GM12864 (cell line): ENCODE results near the gene KRT33B.
"Not testable (repeated sequence)": the region's sequence is repeated elsewhere in the genome, so short reads cannot be mapped to it uniquely, and the experiment has no call there.

ENCODE experiments used
- DNase-seq: peaks from one replicate; pipeline ENCODE4 v3.0.0-alpha.2; 2011; ENCODE audit warnings: low read depth
- H3K4me3 ChIP-seq: 2 replicates; pipeline ENCODE4 v1.5.1; 2011; ENCODE audit warnings: mild to moderate bottlenecking, low read depth, low read length, control low read depth
- TF ChIP-seq, protein P1 (sequence below): IDR thresholded peaks from 2 replicates; pipeline ENCODE4 v1.5.1; 2011; ENCODE audit warnings: low read depth, mild to moderate bottlenecking, moderate library complexity, low read length, control low read depth, inconsistent platforms; ENCODE audit errors: missing control alignments

The KRT33B gene

DNA sequence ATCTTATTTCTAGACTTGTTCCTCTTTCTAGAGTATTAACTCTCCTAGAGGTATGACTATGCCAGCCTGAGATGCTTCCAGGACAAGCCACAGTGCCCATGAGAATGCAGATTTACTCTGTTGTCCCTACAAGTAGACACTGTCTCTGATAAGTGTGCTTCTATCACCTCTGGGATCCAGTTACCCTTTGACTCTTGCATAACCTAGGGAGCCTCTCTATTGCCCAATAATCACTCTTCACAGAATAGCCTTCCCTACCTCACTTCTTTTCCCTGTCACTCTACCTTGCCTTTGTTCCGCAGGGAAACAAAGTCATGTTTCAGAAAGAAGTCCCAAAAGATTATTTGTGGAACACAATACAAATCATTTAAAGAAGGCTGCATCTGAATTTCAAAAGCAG lies 14.1 kb upstream of the KRT33B start:
- DNase-seq = no peak
- TF ChIP-seq, protein P1, sequence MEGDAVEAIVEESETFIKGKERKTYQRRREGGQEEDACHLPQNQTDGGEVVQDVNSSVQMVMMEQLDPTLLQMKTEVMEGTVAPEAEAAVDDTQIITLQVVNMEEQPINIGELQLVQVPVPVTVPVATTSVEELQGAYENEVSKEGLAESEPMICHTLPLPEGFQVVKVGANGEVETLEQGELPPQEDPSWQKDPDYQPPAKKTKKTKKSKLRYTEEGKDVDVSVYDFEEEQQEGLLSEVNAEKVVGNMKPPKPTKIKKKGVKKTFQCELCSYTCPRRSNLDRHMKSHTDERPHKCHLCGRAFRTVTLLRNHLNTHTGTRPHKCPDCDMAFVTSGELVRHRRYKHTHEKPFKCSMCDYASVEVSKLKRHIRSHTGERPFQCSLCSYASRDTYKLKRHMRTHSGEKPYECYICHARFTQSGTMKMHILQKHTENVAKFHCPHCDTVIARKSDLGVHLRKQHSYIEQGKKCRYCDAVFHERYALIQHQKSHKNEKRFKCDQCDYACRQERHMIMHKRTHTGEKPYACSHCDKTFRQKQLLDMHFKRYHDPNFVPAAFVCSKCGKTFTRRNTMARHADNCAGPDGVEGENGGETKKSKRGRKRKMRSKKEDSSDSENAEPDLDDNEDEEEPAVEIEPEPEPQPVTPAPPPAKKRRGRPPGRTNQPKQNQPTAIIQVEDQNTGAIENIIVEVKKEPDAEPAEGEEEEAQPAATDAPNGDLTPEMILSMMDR = no peak
- no peak overlapping the region for H3K4me3 ChIP-seq

DNA sequence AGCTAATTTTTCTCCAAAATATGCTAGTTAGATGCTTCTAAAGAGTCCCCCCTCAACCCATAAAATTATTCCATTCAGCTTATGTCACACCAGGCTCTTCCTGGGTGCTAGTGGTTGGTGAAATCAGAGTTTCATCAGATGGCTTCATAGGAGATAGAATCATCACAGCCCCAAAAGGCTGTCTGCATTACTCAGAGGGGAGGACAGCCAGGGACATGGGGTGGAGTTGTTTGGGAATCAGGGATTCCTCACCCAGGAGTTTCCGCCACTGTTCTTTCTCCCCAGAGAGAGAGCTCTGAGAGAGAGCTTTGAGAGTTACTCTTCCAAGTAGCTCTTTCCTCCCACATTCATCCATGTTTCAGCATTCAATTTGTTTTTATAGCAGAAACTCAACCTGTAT lies 12.8 kb upstream of the KRT33B start:
- TF ChIP-seq, protein P1 = no peak
- DNase-seq = no peak
- no peak overlapping the region for H3K4me3 ChIP-seq

DNA sequence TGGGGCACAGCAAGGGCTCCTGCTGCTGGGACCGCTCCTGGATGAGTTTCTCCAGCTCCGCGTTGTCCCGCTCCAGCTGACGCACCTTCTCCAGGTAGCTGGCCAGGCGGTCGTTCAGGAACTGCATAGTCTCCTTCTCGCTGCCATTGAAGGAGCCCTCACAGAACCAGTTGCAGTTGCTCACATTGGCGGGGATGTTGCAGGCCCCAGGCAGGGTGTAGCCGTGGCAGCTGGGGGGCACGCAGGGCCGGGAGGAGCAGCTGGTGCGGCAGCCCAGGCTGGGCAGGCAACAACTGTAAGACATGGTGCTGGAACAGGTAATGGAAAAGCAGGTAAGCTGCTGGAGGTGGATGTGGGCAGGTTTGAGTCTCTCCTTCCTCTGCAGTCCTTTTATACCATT lies 12.3 kb upstream of the KRT33B start, which contains the start of gene KRT34:
Gene KRT34, minus strand, starts transcription at position 364 of the 400 bp plus-strand sequence. Its CDS starts 60 bp downstream, at position 304.
- not testable (repeated sequence) for DNase-seq, H3K4me3 ChIP-seq

DNA sequence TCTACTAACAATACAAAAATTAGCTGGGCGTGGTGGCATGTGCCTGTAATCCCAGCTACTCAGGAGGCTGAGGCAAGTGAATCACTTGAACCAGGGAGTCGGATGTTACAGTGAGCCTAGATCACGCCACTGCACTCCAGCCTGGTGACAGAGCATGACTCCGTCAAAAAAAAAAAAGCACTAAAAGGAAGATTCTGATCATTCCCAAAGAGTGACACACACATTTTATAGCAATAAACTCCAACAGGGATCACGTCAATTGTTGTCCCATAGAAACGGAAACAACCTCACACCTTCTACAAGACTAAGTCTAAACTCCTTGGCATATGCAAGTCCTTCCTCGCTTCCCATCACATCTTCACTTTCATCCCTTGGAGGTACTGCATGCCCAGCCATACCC lies 10.5 kb upstream of the KRT33B start:
- DNase-seq, H3K4me3 ChIP-seq: not testable (repeated sequence)

DNA sequence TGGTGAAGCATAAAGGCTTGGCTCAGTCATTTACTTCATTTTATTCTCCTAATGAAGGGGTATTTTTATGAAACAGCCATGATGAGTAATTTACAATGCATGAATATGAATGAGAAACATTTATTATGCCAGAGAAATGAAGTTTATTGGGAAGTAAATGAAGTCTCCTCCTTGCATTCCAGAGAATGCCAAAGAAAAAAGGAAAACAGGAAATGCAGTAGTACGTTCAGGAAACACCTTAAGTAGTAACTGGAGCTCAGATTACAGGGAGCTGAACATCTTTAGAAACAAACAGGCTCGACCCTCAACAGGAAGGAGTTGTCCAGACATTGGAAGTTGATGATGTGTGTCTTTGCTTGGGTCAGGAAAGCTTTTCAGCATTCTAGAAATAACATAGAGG lies 7.9 kb upstream of the KRT33B start:
- H3K4me3 ChIP-seq = no peak overlapping the region
- TF ChIP-seq, protein P1 = no peak
- no peak for DNase-seq

DNA sequence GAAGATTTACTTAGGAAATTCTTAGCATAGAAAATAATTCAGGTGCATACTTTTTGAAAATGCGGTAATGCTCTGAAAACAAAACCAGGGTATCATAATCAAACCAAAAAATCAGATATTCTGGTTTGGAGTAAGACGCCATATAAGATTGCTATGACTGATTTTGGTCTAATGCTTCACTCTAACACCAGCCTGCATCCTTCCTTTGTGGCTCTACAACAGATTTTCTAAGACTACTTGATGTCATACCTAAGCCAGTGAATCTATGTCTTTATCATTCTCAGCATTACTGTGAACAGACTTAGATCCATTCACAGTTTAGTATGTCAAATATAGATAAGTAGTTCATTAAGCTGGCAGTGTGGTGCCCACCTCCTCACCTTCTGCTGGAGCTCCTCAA lies 590 bp downstream of the KRT33B start:
- no peak for DNase-seq
- TF ChIP-seq, protein P1 = no peak
- H3K4me3 ChIP-seq = no peak overlapping the region

DNA sequence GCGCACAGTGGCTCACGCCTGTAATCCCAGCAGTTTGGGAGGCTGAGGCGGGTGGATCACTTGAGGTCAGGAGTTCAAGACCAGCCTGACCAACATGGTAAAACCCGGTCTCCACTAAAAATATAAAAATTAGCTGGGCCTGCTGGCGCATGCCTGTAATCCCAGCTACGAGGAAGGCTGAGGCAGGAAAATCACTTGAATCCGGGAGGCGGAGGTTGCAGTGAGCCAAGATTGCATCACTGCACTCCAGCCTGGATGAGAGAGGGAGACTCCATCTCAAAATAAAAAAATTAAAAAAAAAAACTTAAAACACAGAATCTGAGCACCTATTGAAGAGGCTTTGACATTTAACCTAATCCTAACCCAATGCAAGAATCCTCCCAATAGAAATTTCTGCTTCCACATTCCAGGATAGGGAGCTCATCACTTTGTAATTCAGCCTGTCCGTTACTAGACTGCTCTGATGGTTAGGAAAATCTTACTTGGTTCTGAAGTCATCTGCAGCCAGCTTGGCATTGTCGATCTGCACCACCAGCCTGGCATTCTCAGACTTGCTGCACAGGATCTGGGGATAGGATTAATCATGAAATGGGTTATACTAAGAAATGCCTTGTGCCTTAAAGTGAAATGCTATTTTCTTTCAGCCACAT lies 2.1 kb downstream of the KRT33B start:
- TF ChIP-seq, protein P1 = no peak
- DNase-seq = no peak
- no peak overlapping the region for H3K4me3 ChIP-seq

DNA sequence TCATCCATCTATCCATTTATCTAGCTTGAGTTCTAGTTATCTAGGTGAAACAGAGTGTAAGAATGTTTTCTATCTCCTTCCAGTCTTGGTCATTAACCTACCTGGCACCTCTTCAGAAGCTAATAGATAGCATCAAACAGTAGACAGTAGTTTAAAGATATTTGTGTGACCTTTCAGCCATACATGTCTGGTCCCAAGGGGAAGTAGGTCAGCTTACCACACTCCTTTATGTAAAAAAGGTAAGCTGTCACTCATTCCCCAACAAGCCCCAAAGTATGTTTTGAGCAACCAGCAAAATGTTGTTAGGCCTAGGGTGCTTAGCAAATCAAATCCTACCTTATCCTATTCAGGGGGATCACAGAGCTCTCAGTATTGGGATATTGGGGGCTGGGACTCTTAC lies 3.5 kb downstream of the KRT33B start:
- H3K4me3 ChIP-seq = no peak overlapping the region
- TF ChIP-seq, protein P1 = no peak
- no peak for DNase-seq
